ENCODE measurements around the gene LRP10. TPM values are rescaled to one million over a fixed set of nuclear protein-coding genes. Genes with fewer than 3 reads are reported as not detected.

Gene LRP10
- total and polyA plus RNA-seq, 2 of the 8 experiments (the other 6 are each of a cell fraction or from before 2014, with no cell fraction given) = 12.4 to 15.6 TPM

DNA sequence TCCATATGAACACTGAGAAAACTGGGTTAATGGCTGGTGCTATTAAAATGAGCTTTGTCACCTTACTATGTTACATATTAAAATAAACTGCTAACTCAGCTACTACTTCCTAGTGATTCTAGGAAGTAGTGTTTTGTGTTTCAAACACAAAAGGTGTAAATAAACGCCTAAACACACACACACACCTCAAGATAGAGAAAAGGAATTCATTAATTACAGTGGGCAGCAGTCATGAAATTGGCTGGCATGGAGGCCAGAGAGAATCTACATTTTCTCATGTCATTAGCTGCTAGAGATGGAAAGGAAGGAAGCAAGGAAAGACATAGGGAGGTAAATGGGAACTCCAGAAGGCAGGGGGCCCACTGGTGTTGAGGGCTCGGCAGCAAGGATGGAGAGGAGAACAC, 58.4 kb downstream of the LRP10 start:
- H2BK5ac ChIP-seq (ENCODE audit: low read depth, low read length) = peak overlapping the region; percentile 4; the same call in 1 of the 2 replicates
- no peaks in the 10 kb centered on the region for H3K27me3 ChIP-seq (replicated peaks in 1 of 4; ENCODE audit: control insufficient read depth in 3 of 4, extremely low read depth in 1 of 4, insufficient read depth in 3 of 4, low read length in 3 of 4)
- ChIA-PET CTCF (ENCODE audit: partially characterized antibody) (interaction anchor here (0.6 to 3.2 kb wide), 32 partner anchors 10 to 371 kb away, joined by 3 to 22 read pairs (median 4); partner anchors contain the start of genes AJUBA, HAUS4, LRP10 and PSMB11), POLR2A (ENCODE audit: partially characterized antibody) (interaction anchor here (0.9 to 4.6 kb wide), 27 partner anchors 11 to 607 kb away, joined by 3 to 67 read pairs (median 5); partner anchors contain the start of genes ACIN1, AJUBA, C14orf119 and HAUS4)
- TF ChIP-seq SAP30 (IDR thresholded peaks at IDR 0.05; ENCODE audit: insufficient read depth, insufficient replicate concordance, low read length) = peak; percentile 17
- no peak for TF ChIP-seq TAF1 (IDR thresholded peaks at IDR 0.05; ENCODE audit: low read depth, low read length)
- no peak for TF ChIP-seq GTF2F1 (IDR thresholded peaks at IDR 0.05; ENCODE audit: borderline replicate concordance, low read depth, low read length)
- H4K5ac ChIP-seq (ENCODE audit: insufficient read length, low read depth, low read length) = no peak overlapping the region
- H2BK20ac ChIP-seq (ENCODE audit: low read length) = no peak overlapping the region
- FAIRE-seq = no peak
- H4K8ac ChIP-seq (ENCODE audit: extremely low read depth, insufficient read depth, low read length) = no peak overlapping the region
- no peak overlapping the region; the same call in 1 of the 2 replicates for H2BK12ac ChIP-seq (ENCODE audit: low read depth, low read length)
- peak overlapping the region; percentile 9 for H3K56ac ChIP-seq (replicated peaks; ENCODE audit: insufficient read length, low read depth, low read length)
- no peak overlapping the region for H3K14ac ChIP-seq (ENCODE audit: insufficient read length)
- H3K79me1 ChIP-seq (ENCODE audit: low read depth, low read length) = peaks cover 5% of the 10 kb centered on the region; the same call in 1 of the 2 replicates
- H3K27ac ChIP-seq (ENCODE audit: low read depth, low read length) = peak overlapping the region; percentile 17; the same call in 1 of the 2 replicates
- peak overlapping the region; percentile 88 to 93 for H3K4me2 ChIP-seq (ENCODE audit: insufficient read depth in 1 of 2, low read depth in 2 of 2, low read length in 2 of 2)
- no peak for DNase-seq (ENCODE audit: low read depth in 1 of 2, low spot score in 2 of 2)
- peaks cover 5 to 21% of the 10 kb centered on the region in 2 experiments for H3K79me2 ChIP-seq (ENCODE audit: control insufficient read depth in 1 of 2, insufficient read depth in 2 of 2, low read length in 2 of 2)
- peaks cover 0 to 3% (median 1%) of the 10 kb centered on the region in 4 experiments; a peak in 3 of 7 replicates for H3K4me1 ChIP-seq (replicated peaks in 1 of 4; ENCODE audit: control insufficient read depth in 3 of 4, insufficient read depth in 4 of 4, low read length in 3 of 4)
- H4K91ac ChIP-seq (replicated peaks; ENCODE audit: insufficient read length, low read length) = peak overlapping the region; percentile 35
- no peaks in the 10 kb centered on the region for H4K20me1 ChIP-seq (replicated peaks in 1 of 2; ENCODE audit: control insufficient read depth in 1 of 2, insufficient read depth in 2 of 2, low read length in 2 of 2)
- H2AK5ac ChIP-seq (ENCODE audit: low read depth, low read length) = no peak overlapping the region
- H3K4me3 ChIP-seq (ENCODE audit: extremely low read depth in 1 of 4, insufficient read depth in 2 of 4, low read depth in 3 of 4, low read length in 4 of 4) = peak overlapping the region; percentile 59 to 94 (median 76)
- H3K23ac ChIP-seq (ENCODE audit: insufficient read length) = no peak overlapping the region
- H3K9ac ChIP-seq (replicated peaks in 1 of 4; ENCODE audit: extremely low read depth in 1 of 4, low read depth in 3 of 4, low read length in 3 of 4) = peak overlapping the region in 3 of 4 experiments; percentile 10 to 71 (median 32); a peak in 6 of 7 replicates
- WGBS, 2 experiments (ENCODE audit: extremely low coverage in 1 of 2, insufficient coverage in 1 of 2, insufficient read length in 1 of 2, insufficient replicate concordance in 2 of 2, low coverage in 1 of 2, low lambda C conversion rate in 2 of 2, missing lambda C conversion rate in 1 of 2) = 4% methylated on average over 2 of the region's 2 CpGs; no CpG with 5 or more reads in 1 of the 2 experiments
- H2AFZ ChIP-seq (ENCODE audit: low read length) = peak overlapping the region; percentile 77; the same call in 1 of the 2 replicates
- no peak overlapping the region for H2BK120ac ChIP-seq (replicated peaks; ENCODE audit: low read depth, low read length)
- no peaks in the 10 kb centered on the region for H3K9me3 ChIP-seq (ENCODE audit: insufficient read depth in 2 of 2, low read depth in 1 of 2, low read length in 1 of 2)
- H3K36me3 ChIP-seq (ENCODE audit: control insufficient read depth in 2 of 4, insufficient read depth in 4 of 4, low read length in 3 of 4) = peaks cover 11 to 23% (median 16%) of the 10 kb centered on the region in 4 experiments; a peak in 7 of 8 replicates
- H2BK15ac ChIP-seq (ENCODE audit: low read length) = no peak overlapping the region
- H3K18ac ChIP-seq (ENCODE audit: extremely low read depth, low read length) = no peak overlapping the region
- H3K23me2 ChIP-seq (ENCODE audit: low read depth, low read length) = peaks cover 9% of the 10 kb centered on the region
- H3K4ac ChIP-seq (replicated peaks; ENCODE audit: insufficient read length, low read depth, low read length) = no peak overlapping the region
